HuH-7.5 (cell line): ENCODE measurements around the gene ADAMTSL5.
"Not testable (repeated sequence)": the region's sequence is repeated elsewhere in the genome, so short reads cannot be mapped to it uniquely, and the experiment has no call there.

Source experiments
- DNase-seq: peaks from one replicate; pipeline ENCODE4 v3.0.0; 2011; ENCODE audit warnings: low spot score

Gene ADAMTSL5

GRCh38 chr19:1513499-1514294, 878 bp upstream of the ADAMTSL5 start:
- peak; percentile 89 for DNase-seq

- no peak for DNase-seq
Observed at GRCh38 chr19:1511318-1512317, 1.2 kb downstream of the ADAMTSL5 start.

- no peak for DNase-seq
Observed at GRCh38 chr19:1510807-1511206, 2.0 kb downstream of the ADAMTSL5 start.

DNA sequence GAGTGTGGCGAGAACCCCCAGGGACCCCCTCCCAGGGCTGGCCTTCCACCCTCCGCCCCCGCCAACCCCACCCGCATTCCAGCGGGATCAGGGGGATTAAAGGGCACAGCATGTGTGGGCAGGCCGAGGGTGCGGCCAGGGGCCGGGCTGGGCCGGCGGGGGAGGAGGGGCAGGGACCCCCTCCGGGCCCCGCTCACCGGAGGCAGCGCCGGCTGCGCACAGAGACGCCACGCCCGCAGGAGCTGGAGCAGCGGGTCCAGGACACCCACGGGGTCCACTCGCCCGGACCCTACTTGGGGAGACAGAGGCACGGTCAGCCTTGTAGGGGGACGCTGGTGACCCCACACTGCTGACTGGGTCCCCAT, 2.4 kb downstream of the ADAMTSL5 start:
- DNase-seq, result no peak

DNA sequence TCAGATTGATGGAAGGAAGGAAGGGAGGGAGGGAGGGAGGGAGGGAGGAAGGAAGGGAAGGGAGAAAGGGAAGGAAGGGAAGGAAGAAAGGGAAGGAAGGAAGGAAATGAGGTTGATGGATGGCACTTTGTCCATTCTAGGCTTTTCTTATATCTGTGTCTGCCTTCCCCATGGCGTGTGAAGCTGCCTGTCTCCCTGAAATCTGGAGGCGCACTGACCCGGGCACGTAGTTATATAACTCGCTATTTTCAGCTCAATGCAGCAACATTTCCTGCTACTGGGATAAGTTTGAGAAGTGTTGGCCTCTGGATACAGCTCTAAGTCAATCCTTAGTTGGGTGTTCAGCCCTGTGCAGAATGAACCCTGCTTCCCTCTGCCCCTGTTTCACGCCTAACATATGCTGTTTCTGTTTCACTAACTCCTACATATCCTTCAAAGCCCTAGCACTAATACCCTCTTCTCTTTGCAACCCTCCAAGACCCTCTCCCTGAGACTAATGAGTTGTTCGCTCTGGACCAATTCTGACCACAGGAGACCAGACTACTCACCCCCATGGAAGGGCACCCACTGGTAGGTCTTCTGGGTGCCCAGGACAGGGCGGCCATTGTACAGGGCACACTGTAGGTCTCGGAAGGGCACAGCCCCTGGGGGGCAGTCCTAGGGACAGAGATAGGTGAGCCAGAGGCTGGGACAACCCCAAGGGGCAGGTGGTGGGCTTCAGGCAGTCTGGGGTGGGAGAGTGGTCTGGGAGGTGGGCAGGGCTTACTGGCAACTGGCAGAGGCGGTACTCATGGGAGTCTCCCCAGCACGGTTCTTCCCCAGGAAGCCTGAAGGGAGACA, 3.0 kb downstream of the ADAMTSL5 start:
- DNase-seq, result no peak

- DNase-seq, result no peak
Observed at GRCh38 chr19:1508507-1508856, 4.3 kb downstream of the ADAMTSL5 start.

GRCh38 chr19:1507763-1508506, 4.9 kb downstream of the ADAMTSL5 start:
- DNase-seq, result peak; percentile 100

DNA sequence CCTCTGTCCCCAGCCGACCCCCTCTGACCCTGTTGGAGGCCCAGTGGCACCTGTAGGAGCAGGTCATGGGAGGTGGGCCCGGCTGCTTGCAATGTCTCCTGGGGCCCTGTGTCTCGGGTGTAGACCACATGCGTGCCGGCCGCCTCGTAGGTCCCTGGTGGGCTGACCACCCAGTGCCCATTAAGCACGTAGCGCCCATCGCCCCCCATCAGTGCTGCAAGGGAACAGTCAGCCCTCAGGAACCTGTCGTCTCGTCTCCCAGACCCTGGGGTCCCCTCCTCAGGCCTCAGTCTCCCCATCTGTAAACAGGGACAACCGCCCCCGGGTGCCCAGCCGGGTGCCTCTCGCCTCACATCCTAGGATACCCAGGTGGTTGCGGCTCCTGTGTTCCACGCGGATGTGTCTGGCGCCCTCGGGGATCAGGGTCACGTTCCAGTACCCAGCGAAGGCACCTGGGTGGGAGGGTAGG, 5.6 kb downstream of the ADAMTSL5 start:
- DNase-seq, result no peak

- DNase-seq, result no peak
Observed at GRCh38 chr19:1505991-1506881, 6.6 kb downstream of the ADAMTSL5 start.

DNA sequence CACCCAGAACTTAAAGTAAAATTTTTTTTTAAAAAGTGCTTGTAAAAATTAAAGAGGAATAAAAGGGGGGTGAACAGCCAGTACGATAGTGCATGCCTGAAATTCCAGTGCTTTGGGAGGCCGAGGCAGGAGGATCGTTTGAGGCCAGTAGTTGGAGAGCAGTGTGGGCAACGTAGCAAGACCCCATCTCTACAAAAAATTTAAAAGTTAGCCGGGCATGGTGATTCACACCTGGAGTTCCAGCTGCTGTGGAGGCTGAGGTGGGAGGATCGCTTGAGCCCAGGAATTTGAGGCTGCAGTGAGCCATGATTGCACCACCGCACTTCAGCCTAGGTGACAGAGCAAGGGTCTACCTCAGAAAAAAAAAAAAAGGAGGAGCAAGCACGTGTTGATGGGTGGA, 7.8 kb downstream of the ADAMTSL5 start:
- DNase-seq, result no peak

DNA sequence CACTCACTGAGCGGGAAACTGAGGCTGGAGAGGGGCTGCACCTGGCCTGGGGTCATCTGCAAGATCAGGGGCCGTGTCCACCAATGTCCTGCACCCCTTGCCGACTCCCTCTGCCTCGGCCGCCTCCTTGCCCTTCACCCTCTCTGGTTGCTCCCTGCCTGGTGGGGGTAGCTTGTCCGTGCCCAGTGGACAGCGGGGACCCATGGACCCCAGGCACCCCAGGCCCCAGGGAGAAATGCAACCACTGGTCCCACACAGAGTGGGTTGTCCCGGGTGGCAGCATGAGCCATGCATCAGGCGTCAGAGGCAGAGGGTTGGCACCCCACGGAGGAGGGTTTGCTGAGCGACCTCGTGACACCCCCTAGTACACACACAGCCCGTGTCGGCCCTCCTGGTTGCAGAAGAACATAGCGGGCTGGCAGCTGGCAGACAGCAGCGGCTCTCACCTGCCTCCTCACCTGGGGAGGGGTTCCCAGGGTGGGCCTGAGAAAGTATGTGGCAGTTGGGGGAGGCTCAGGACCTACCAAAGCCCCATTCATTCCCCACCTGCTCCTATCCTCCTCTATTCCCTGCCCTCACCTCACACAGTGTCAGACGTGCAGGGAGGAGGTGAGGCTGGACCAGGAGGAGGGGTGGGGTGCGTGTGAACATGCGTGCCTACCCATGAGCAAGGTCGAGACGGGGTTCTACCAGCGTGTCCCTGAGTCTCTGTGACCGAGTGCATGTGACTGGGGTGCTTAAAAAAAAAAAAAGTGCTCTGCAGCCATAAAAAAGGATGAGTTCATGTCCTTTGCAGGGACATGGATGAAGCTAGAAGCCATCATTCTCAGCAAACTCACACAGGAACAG, 8.7 kb downstream of the ADAMTSL5 start:
- no peak for DNase-seq

DNA sequence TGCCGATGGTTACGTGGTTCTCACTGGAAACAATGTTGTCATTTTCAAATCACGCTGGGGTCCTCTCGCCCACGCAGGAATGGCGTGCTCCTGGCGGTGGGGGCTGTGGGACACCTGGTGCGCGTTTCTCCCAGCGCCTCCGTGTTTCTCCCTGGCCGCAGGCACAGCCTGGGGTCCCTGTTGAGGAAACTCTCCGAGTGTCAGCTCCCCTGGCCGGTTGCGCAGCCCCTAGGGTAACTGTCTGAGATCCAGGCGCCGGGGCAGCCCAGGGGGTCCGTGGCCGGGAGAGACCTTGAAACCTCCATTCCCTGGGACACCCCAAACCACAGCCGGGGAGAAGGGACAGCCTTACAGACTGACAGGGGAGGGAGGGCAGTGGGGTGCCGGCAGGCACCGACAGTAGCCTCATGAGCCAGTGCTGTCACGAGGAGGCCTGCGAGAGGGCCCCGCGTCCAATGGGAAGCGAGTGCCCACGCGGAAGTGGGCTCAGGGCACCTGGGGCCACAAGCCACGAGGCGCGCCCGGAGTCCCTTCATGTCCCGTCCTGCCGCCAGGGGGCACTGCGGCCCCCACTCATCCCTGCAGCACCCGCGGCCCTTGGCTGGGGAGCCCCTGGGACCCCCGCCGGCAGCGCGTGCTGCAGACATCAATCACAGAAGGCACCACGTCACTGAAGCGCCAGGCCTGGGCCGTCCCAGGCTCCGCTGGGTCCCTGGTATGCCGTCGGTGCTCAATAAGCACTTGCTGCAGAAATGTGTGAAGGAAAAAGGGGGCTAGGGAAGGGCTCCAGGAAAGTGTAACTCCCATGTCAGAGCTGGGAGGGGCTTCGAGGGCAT, 9.5 kb downstream of the ADAMTSL5 start:
- peak; percentile 73 for DNase-seq

GRCh38 chr19:1502433-1503088, 10.3 kb downstream of the ADAMTSL5 start:
- no peak for DNase-seq

DNA sequence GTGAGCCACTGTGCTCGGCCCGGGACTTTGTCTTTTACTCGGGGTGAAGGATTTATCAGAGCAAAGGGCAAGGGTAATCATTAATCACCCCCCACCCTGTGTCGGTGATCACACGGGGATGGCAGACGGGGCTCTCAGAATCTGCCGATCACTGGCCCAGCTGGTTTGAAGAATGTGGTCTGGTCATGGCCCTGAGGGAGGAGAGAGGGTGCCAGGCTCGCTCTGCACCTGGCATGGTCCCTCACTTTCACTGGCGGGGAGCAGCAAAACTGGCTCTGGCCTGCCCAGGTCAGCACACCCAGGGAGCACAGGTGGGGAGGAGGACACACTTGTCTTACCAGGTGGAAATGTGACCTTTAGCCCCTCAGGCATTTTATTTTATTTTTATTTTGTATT, 11.6 kb downstream of the ADAMTSL5 start:
- no peak for DNase-seq

GRCh38 chr19:1499231-1499630, 13.6 kb downstream of the ADAMTSL5 start:
- DNase-seq, result not testable (repeated sequence)

- DNase-seq, result no peak
Observed at GRCh38 chr19:1497578-1498235, 15.1 kb downstream of the ADAMTSL5 start.
